HL-60 (cell line): Measurements from ENCODE around the gene PLD5.

Source experiments
- DNase-seq, 2 experiments: peaks; one replicate each; pipeline ENCODE4 v3.0.0-alpha.2; 2010 to 2020; ENCODE audit warnings: low read depth in 1 of 2, low spot score in 1 of 2
- H3K27ac ChIP-seq: fragments of 250-450 bp; sonication (Bioruptor Pico); replicated peaks from 2 replicates; pipeline ENCODE4 v1.5.1; 2020; ENCODE audit warnings: mild to moderate bottlenecking, moderate library complexity
- H3K27me3 ChIP-seq: fragments of 250-450 bp; sonication (Bioruptor Pico); 2 replicates; pipeline ENCODE4 v1.5.1; 2021; ENCODE audit warnings: mild to moderate bottlenecking, moderate library complexity; ENCODE audit not compliant: insufficient read depth, poor library complexity, severe bottlenecking
- H3K4me3 ChIP-seq: replicated peaks from 2 replicates; pipeline ENCODE4 v1.5.1; 2011; ENCODE audit warnings: mild to moderate bottlenecking, control low read depth, low read length; ENCODE audit not compliant: insufficient read depth
- GABPA ChIP-seq: IDR thresholded peaks from 2 replicates; pipeline ENCODE4 v1.6.1; 2012; ENCODE audit warnings: low read depth
- POLR2AphosphoS5 ChIP-seq: IDR thresholded peaks from 2 replicates; pipeline ENCODE4 v1.6.1; 2012; ENCODE audit warnings: low read depth
- SPI1 ChIP-seq: IDR thresholded peaks from 2 replicates; pipeline ENCODE4 v1.6.1; 2012; ENCODE audit warnings: low read depth, mild to moderate bottlenecking, borderline replicate concordance
- TF ChIP-seq, protein P1 (sequence below): IDR thresholded peaks from one replicate; pipeline ENCODE4 v1.5.1; 2011; ENCODE audit warnings: low read length, control low read depth, inconsistent platforms; ENCODE audit not compliant: insufficient read depth
- TF ChIP-seq, protein P2 (sequence below): IDR thresholded peaks from 2 replicates; pipeline ENCODE4 v1.6.1; 2012; ENCODE audit warnings: low read depth; ENCODE audit not compliant: insufficient replicate concordance

PLD5 gene

DNA sequence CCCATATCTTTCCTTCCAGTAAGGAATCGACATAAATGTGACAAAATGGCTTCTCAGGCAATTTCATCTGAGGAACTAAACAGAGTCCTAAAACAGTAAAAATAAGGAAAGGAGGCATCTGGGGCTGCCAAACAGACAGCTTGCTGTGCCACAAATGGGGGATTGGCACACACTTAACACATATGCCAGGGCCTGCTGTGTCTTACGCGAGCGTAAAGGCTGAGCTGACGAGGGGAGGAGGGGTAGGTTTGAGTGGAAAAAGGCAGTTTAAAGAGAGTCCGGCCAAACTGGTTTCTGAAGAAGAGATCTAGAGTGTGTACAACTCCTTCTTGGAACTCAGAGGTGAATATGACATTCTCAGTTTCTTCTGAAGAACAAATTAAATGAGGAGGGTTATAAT lies 281.5 kb downstream of the PLD5 start:
- Histone ChIP-seq H3K4me3 (no peak overlapping the region), H3K27ac (no peak overlapping the region), H3K27me3 (no peaks in the 10 kb centered on the region)
- DNase-seq = no peak
- no peak for TF ChIP-seq SPI1
- TF ChIP-seq, protein P1, sequence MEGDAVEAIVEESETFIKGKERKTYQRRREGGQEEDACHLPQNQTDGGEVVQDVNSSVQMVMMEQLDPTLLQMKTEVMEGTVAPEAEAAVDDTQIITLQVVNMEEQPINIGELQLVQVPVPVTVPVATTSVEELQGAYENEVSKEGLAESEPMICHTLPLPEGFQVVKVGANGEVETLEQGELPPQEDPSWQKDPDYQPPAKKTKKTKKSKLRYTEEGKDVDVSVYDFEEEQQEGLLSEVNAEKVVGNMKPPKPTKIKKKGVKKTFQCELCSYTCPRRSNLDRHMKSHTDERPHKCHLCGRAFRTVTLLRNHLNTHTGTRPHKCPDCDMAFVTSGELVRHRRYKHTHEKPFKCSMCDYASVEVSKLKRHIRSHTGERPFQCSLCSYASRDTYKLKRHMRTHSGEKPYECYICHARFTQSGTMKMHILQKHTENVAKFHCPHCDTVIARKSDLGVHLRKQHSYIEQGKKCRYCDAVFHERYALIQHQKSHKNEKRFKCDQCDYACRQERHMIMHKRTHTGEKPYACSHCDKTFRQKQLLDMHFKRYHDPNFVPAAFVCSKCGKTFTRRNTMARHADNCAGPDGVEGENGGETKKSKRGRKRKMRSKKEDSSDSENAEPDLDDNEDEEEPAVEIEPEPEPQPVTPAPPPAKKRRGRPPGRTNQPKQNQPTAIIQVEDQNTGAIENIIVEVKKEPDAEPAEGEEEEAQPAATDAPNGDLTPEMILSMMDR = no peak

DNA sequence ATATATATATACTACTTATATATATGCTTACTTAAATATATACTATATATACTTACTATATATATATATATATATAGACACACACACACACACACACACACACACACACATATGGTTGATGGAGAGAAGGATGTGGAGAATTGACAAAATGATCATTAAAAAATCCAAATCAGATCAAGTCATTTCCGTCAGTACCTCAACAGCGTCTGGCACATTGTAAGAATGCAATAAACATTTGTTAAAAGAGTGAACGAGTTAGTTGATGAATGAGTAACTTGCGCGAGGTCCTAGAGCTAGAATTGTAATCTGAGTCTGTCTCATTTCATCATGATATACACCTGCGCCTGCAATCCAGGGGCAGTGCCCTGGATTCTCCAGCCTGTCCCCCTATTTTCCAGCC lies 282.6 kb downstream of the PLD5 start:
- H3K27ac ChIP-seq = no peak overlapping the region
- DNase-seq = no peak
- TF ChIP-seq GABPA = no peak
- H3K27me3 ChIP-seq = no peaks in the 10 kb centered on the region
- no peak overlapping the region for H3K4me3 ChIP-seq

DNA sequence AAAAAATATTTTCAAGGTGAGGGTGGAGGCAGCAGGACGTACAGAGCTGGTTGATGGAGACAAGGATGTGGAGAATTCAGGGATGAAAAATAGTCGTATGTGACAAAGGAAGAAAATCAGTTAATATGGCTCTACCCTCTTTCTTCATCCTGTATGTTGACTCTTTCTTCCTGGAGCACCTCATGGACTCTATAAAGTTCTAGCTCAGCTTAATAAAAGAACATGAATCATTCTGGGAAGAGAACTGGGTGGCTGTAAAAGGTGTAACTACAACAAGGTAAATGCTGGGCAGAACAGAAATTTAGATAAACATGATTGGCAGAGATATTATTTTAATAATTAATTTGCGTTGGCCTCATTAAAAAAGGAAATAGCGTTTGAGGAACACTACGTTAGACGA lies 283.8 kb downstream of the PLD5 start:
- TF ChIP-seq GABPA = no peak
- TF ChIP-seq SPI1 = no peak
- TF ChIP-seq, protein P1 = no peak
- TF ChIP-seq, protein P2, sequence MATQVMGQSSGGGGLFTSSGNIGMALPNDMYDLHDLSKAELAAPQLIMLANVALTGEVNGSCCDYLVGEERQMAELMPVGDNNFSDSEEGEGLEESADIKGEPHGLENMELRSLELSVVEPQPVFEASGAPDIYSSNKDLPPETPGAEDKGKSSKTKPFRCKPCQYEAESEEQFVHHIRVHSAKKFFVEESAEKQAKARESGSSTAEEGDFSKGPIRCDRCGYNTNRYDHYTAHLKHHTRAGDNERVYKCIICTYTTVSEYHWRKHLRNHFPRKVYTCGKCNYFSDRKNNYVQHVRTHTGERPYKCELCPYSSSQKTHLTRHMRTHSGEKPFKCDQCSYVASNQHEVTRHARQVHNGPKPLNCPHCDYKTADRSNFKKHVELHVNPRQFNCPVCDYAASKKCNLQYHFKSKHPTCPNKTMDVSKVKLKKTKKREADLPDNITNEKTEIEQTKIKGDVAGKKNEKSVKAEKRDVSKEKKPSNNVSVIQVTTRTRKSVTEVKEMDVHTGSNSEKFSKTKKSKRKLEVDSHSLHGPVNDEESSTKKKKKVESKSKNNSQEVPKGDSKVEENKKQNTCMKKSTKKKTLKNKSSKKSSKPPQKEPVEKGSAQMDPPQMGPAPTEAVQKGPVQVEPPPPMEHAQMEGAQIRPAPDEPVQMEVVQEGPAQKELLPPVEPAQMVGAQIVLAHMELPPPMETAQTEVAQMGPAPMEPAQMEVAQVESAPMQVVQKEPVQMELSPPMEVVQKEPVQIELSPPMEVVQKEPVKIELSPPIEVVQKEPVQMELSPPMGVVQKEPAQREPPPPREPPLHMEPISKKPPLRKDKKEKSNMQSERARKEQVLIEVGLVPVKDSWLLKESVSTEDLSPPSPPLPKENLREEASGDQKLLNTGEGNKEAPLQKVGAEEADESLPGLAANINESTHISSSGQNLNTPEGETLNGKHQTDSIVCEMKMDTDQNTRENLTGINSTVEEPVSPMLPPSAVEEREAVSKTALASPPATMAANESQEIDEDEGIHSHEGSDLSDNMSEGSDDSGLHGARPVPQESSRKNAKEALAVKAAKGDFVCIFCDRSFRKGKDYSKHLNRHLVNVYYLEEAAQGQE = no peak
- H3K27me3 ChIP-seq = no peaks in the 10 kb centered on the region
- H3K27ac ChIP-seq = no peak overlapping the region
- H3K4me3 ChIP-seq = no peak overlapping the region
- DNase-seq = no peak

DNA sequence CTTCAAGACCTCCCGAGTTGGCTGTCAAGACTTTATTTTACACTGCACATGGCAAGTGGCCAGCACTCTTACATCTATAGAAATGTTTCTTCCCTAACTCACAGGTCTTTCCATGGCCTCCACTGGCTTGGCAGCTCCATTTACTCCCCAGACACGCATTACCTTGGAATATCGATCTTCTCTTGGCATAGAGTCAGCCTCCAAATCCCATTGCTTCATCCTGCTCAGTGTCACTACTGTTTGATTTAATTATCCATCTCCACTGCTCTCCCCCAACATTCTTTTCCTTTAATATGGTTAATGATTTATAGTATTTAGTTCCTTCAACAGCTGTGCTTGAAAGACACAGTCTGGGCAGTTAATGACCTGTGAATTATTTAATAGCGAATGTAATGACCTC lies 284.4 kb downstream of the PLD5 start:
- no peak for DNase-seq
- Histone ChIP-seq H3K27me3 (no peaks in the 10 kb centered on the region), H3K27ac (no peak overlapping the region), H3K4me3 (no peak overlapping the region)
- TF ChIP-seq, protein P2 = no peak
- TF ChIP-seq, protein P1 = no peak
- TF ChIP-seq GABPA (no peak), SPI1 (no peak), POLR2AphosphoS5 (no peak)
